ENCODE data around the gene SIK3.

Gene SIK3

DNA sequence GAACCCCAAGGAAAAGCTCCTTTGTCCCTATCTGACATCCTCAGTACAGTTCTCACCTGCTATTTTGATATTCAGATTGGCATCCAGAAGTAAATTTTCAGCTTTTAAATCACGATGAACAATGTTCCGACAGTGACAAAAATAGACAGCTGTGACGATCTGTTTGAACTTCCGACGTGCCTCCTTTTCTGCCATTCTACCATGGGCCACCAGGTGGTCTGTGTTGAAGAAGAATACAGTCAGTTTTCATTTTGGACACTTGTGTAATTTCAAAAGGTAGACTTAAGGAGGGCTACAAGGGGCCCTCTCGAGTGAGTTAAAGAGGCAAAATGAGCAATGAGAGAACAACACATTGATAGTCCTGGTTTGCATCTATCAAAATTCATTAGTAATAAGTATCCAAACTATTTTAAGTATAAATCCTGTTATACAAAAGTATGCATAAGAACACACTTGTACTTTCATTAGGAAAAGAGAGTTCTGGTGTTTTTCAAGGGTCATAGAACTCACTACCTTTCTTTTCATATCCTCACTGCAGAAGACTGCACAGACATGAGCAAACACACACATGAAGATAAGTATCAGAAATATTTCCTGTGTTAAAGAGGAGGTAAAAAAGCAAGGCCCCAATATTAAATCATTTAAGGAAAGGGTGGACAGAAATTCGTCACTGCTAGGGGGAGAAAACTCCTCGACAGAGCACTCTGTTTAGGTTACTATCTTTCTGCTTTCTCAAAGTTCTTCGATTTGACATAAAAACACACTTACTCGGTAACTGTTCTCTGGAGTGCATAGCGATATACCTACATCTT is 170.9 kb downstream of the SIK3 start:
- no peak for TF ChIP-seq EZH2 (IDR thresholded peaks at IDR 0.05; ENCODE audit: borderline replicate concordance, low read depth, low read length, severe bottlenecking)
- TF ChIP-seq, protein P1, sequence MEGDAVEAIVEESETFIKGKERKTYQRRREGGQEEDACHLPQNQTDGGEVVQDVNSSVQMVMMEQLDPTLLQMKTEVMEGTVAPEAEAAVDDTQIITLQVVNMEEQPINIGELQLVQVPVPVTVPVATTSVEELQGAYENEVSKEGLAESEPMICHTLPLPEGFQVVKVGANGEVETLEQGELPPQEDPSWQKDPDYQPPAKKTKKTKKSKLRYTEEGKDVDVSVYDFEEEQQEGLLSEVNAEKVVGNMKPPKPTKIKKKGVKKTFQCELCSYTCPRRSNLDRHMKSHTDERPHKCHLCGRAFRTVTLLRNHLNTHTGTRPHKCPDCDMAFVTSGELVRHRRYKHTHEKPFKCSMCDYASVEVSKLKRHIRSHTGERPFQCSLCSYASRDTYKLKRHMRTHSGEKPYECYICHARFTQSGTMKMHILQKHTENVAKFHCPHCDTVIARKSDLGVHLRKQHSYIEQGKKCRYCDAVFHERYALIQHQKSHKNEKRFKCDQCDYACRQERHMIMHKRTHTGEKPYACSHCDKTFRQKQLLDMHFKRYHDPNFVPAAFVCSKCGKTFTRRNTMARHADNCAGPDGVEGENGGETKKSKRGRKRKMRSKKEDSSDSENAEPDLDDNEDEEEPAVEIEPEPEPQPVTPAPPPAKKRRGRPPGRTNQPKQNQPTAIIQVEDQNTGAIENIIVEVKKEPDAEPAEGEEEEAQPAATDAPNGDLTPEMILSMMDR (IDR thresholded peaks at IDR 0.05; ENCODE audit: borderline replicate concordance, extremely low read depth, low read length, poor library complexity, severe bottlenecking): peak; percentile 57
- Histone ChIP-seq H3K4me1 (ENCODE audit: insufficient read depth, low read length) (peaks cover 62% of the 10 kb centered on the region), H3K36me3 (ENCODE audit: insufficient read depth, low read length) (peaks cover 18% of the 10 kb centered on the region), H3K79me2 (ENCODE audit: insufficient read depth, low read length) (no peaks in the 10 kb centered on the region), H3K4me2 (ENCODE audit: insufficient read depth, low read length) (no peak overlapping the region), H3K27ac (ENCODE audit: low read length) (peak overlapping the region; percentile 64), H3K27me3 (ENCODE audit: insufficient read depth, low read length, poor library complexity) (no peaks in the 10 kb centered on the region), H2AFZ (ENCODE audit: low read depth, low read length) (no peak overlapping the region), H3K9me3 (ENCODE audit: insufficient read depth, low read length, severe bottlenecking) (no peaks in the 10 kb centered on the region), H3K9ac (ENCODE audit: low read depth, low read length) (no peak overlapping the region), H3K4me3 (ENCODE audit: low read depth in 1 of 2, low read length in 2 of 2) (no peak overlapping the region), H4K20me1 (ENCODE audit: insufficient read depth, low read length) (no peaks in the 10 kb centered on the region)
- ATAC-seq (ENCODE audit: insufficient read depth, low read depth): no peak
- DNase-seq: peak; percentile 32

DNA sequence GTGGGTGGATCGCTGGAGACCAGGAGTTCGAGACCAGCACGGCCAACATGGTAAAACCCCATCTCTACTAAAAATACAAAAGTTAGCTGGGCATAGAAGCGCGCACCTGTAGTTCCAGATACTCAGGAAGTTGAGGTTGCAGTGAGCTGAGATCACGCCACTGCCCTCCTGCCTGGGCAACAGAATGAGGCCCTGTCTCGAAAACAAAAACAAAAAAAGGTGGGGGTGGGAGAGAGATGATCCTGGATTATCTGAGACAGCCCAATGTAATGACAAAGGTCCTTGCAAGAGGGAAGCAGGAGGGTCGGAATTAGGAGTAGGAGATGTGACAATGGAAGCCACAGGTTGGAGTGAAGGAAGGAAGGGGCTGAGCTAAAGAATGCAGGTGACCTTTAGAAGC is 173.2 kb downstream of the SIK3 start:
- DNase-seq: peak; percentile 21
- no peaks in the 10 kb centered on the region for H4K20me1 ChIP-seq (ENCODE audit: insufficient read depth, low read length)
- no peak overlapping the region for H3K4me3 ChIP-seq (ENCODE audit: low read depth in 1 of 2, low read length in 2 of 2)
- peaks cover 18% of the 10 kb centered on the region for H3K36me3 ChIP-seq (ENCODE audit: insufficient read depth, low read length)
- ATAC-seq (ENCODE audit: insufficient read depth, low read depth): no peak; the same call in 2 of the 3 replicates
- TF ChIP-seq EZH2 (IDR thresholded peaks at IDR 0.05; ENCODE audit: borderline replicate concordance, low read depth, low read length, severe bottlenecking): no peak
- TF ChIP-seq, protein P1 (IDR thresholded peaks at IDR 0.05; ENCODE audit: borderline replicate concordance, extremely low read depth, low read length, poor library complexity, severe bottlenecking): no peak
- H3K27ac ChIP-seq (ENCODE audit: low read length): peak overlapping the region; percentile 46; the same call in 1 of the 2 replicates
- H3K9me3 ChIP-seq (ENCODE audit: insufficient read depth, low read length, severe bottlenecking): no peaks in the 10 kb centered on the region
- H3K79me2 ChIP-seq (ENCODE audit: insufficient read depth, low read length): no peaks in the 10 kb centered on the region
- H3K4me2 ChIP-seq (ENCODE audit: insufficient read depth, low read length): no peak overlapping the region
- no peak overlapping the region for H2AFZ ChIP-seq (ENCODE audit: low read depth, low read length)
- H3K27me3 ChIP-seq (ENCODE audit: insufficient read depth, low read length, poor library complexity): no peaks in the 10 kb centered on the region
- peaks cover 39% of the 10 kb centered on the region for H3K4me1 ChIP-seq (ENCODE audit: insufficient read depth, low read length)
- H3K9ac ChIP-seq (ENCODE audit: low read depth, low read length): no peak overlapping the region

DNA sequence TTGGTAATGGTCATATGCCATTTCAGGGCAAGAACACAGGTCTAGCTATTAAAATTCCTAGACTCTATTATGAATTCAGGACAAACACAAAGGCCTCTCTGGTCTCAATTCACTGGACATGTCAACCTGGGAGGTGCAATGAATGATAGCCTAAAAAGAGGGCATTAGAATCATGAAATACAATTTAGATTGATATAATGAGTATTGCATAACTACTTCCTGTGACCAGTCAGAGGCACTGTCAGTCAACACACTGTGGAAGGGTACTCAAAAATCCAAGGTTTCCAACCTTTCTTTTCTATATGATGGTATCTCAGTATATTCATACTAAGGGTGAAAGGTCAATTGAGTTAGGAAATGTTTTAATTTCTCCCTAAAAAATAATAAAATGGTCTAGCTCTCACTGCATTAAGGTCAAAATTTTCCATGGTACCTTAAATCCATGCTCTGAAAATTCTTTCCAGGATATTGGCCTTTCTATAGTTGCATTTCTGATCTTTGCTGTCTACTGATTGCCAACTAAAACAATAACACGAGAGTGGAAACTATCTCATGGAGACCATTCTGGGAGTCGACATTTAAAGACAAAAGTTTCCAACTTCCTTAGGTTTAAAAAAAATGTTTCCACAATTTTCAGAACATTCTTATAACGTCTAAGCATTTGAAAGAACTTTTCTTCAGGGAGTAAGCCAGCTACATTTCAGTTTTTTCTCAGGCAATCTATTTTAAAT is 179.1 kb downstream of the SIK3 start:
- no peak overlapping the region for H3K27ac ChIP-seq (ENCODE audit: low read length)
- H3K9me3 ChIP-seq (ENCODE audit: insufficient read depth, low read length, severe bottlenecking): no peaks in the 10 kb centered on the region
- no peak for TF ChIP-seq EZH2 (IDR thresholded peaks at IDR 0.05; ENCODE audit: borderline replicate concordance, low read depth, low read length, severe bottlenecking)
- TF ChIP-seq, protein P1 (IDR thresholded peaks at IDR 0.05; ENCODE audit: borderline replicate concordance, extremely low read depth, low read length, poor library complexity, severe bottlenecking): no peak
- no peaks in the 10 kb centered on the region for H3K27me3 ChIP-seq (ENCODE audit: insufficient read depth, low read length, poor library complexity)
- no peak overlapping the region for H3K9ac ChIP-seq (ENCODE audit: low read depth, low read length)
- no peaks in the 10 kb centered on the region for H3K4me1 ChIP-seq (ENCODE audit: insufficient read depth, low read length)
- H3K4me2 ChIP-seq (ENCODE audit: insufficient read depth, low read length): no peak overlapping the region
- DNase-seq: no peak
- H4K20me1 ChIP-seq (ENCODE audit: insufficient read depth, low read length): no peaks in the 10 kb centered on the region
- no peak overlapping the region for H2AFZ ChIP-seq (ENCODE audit: low read depth, low read length)
- H3K79me2 ChIP-seq (ENCODE audit: insufficient read depth, low read length): no peaks in the 10 kb centered on the region
- no peak overlapping the region for H3K4me3 ChIP-seq (ENCODE audit: low read depth in 1 of 2, low read length in 2 of 2)
- ATAC-seq (ENCODE audit: insufficient read depth, low read depth): no peak
- no peaks in the 10 kb centered on the region; the same call in 1 of the 2 replicates for H3K36me3 ChIP-seq (ENCODE audit: insufficient read depth, low read length)
